HCT116 (cell line): ENCODE data around the gene INPPL1.

Experiments
- ELF1 ChIP-seq: IDR thresholded peaks from 2 replicates; pipeline ENCODE4 v1.6.1; 2012; ENCODE audit warnings: low read depth, borderline replicate concordance
- POLR2A ChIP-seq: IDR thresholded peaks from 2 replicates; pipeline ENCODE4 v1.7.0; 2011; ENCODE audit warnings: borderline replicate concordance; ENCODE audit not compliant: insufficient read depth, insufficient read length; ENCODE audit errors: extremely low read depth
- POLR2AphosphoS5 ChIP-seq: IDR thresholded peaks from 2 replicates; pipeline ENCODE4 v1.6.1; 2011; ENCODE audit warnings: mild to moderate bottlenecking, low read depth, low read length, moderate library complexity
- TF ChIP-seq, protein P1 (sequence below), 3 experiments: fragments of 200-600 bp in 1 of 3; sonication (generic) in 1 of 3; IDR thresholded peaks in 2 of 3; conservative IDR thresholded peaks in 1 of 3; 2 replicates each; pipeline ENCODE4 v1.5.1; 2012 to 2017; ENCODE audit warnings: low read depth in 2 of 3, low read length in 2 of 3, antibody characterized with exemption in 1 of 3, borderline replicate concordance in 1 of 3, control low read depth in 1 of 3, mild to moderate bottlenecking in 1 of 3, mixed read lengths in 1 of 3, mixed run types in 1 of 3, moderate library complexity in 1 of 3; ENCODE audit not compliant: insufficient read depth in 1 of 3

DNA sequence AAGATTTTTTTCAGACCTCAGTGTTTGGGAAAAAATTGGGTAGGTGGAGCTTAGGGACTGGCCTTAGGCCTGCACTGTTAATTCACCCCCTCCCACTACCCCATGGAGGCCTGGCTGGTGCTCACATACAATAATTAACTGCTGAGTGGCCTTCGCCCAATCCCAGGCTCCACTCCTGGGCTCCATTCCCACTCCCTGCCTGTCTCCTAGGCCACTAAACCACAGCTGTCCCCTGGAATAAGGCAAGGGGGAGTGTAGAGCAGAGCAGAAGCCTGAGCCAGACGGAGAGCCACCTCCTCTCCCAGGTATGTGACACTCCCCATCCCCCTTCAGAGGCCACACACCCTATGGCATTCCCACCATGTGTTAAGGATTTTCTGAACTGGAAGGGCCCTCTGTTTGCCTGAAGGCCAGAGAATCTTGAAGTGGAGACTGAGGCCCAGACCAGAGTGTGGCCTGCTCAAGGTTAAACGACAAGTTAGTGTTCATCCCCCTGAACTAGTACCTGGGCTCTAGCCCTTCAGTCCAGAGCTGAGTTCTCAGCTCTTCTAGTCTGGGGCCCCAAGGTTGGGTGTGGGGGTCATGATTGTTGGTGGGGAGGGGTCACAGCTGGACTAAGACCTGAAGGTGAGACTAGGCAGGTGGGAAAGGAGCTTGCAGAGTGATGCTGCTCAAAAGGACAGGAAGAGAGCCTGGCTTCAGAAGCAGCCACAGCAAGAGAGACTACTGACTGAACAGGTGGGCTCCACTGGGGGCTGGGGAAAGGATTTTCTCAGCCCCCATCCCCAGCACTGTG is 34.9 kb upstream of the INPPL1 start:
- TF ChIP-seq POLR2A (no peak), POLR2AphosphoS5 (no peak), ELF1 (no peak)
- TF ChIP-seq, protein P1, sequence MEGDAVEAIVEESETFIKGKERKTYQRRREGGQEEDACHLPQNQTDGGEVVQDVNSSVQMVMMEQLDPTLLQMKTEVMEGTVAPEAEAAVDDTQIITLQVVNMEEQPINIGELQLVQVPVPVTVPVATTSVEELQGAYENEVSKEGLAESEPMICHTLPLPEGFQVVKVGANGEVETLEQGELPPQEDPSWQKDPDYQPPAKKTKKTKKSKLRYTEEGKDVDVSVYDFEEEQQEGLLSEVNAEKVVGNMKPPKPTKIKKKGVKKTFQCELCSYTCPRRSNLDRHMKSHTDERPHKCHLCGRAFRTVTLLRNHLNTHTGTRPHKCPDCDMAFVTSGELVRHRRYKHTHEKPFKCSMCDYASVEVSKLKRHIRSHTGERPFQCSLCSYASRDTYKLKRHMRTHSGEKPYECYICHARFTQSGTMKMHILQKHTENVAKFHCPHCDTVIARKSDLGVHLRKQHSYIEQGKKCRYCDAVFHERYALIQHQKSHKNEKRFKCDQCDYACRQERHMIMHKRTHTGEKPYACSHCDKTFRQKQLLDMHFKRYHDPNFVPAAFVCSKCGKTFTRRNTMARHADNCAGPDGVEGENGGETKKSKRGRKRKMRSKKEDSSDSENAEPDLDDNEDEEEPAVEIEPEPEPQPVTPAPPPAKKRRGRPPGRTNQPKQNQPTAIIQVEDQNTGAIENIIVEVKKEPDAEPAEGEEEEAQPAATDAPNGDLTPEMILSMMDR (IDR thresholded peaks at IDR 0.05 in 2 of 3, conservative IDR thresholded peaks at IDR 0.05 in 1 of 3; ENCODE audit: borderline replicate concordance in 1 of 3, insufficient read depth in 1 of 3, low read depth in 2 of 3, low read length in 2 of 3): no peak
